HEK293 (cell line): Measurements from ENCODE around the gene VPS18.

Experiments used
- BCL11B ChIP-seq: fragments of 450-650 bp; formaldehyde crosslinking; IDR thresholded peaks from 2 replicates; pipeline ENCODE4 v1.5.1; 2016; ENCODE audit warnings: low read depth, missing biosample characterization, missing genetic modification characterization
- BCL6B ChIP-seq: fragments of 450-650 bp; formaldehyde crosslinking; IDR thresholded peaks from 2 replicates; pipeline ENCODE4 v1.5.1; 2017; ENCODE audit warnings: missing biosample characterization, missing genetic modification characterization
- CTCF ChIP-seq: fragments of 450-650 bp; formaldehyde crosslinking; IDR thresholded peaks from 2 replicates; pipeline ENCODE4 v1.5.1; 2016; ENCODE audit warnings: missing biosample characterization, missing genetic modification characterization
- KLF17 ChIP-seq: fragments of 450-650 bp; formaldehyde crosslinking; IDR thresholded peaks from 2 replicates; pipeline ENCODE4 v1.5.1; 2016; ENCODE audit warnings: missing biosample characterization, missing genetic modification characterization
- KLF7 ChIP-seq: fragments of 450-650 bp; formaldehyde crosslinking; IDR thresholded peaks from 2 replicates; pipeline ENCODE4 v1.5.1; 2016; ENCODE audit warnings: missing biosample characterization, missing genetic modification characterization, borderline replicate concordance
- OSR2 ChIP-seq: fragments of 450-650 bp; formaldehyde crosslinking; IDR thresholded peaks from 2 replicates; pipeline ENCODE4 v1.5.1; 2016; ENCODE audit warnings: missing biosample characterization, missing genetic modification characterization
- PRDM10 ChIP-seq: fragments of 450-650 bp; formaldehyde crosslinking; IDR thresholded peaks from 2 replicates; pipeline ENCODE4 v1.5.1; 2016; ENCODE audit warnings: missing biosample characterization, missing genetic modification characterization
- REST ChIP-seq: fragments of 450-650 bp; formaldehyde crosslinking; IDR thresholded peaks from 2 replicates; pipeline ENCODE4 v1.5.1; 2016; ENCODE audit warnings: missing biosample characterization, missing genetic modification characterization
- SP3 ChIP-seq: fragments of 450-650 bp; formaldehyde crosslinking; IDR thresholded peaks from 2 replicates; pipeline ENCODE4 v1.5.1; 2016; ENCODE audit warnings: missing biosample characterization, missing genetic modification characterization
- ZBTB17 ChIP-seq: fragments of 450-650 bp; formaldehyde crosslinking; IDR thresholded peaks from 2 replicates; pipeline ENCODE4 v1.5.1; 2016; ENCODE audit warnings: missing biosample characterization, missing genetic modification characterization
- ZBTB48 ChIP-seq: fragments of 450-650 bp; formaldehyde crosslinking; IDR thresholded peaks from 2 replicates; pipeline ENCODE4 v1.5.1; 2016; ENCODE audit warnings: missing biosample characterization, missing genetic modification characterization
- ZBTB7A ChIP-seq: fragments of 450-650 bp; formaldehyde crosslinking; IDR thresholded peaks from 2 replicates; pipeline ENCODE4 v1.5.1; 2016; ENCODE audit warnings: low read depth, missing biosample characterization, missing genetic modification characterization
- ZFP69B ChIP-seq: fragments of 450-650 bp; formaldehyde crosslinking; IDR thresholded peaks from 2 replicates; pipeline ENCODE4 v1.5.1; 2016; ENCODE audit warnings: missing biosample characterization, missing genetic modification characterization
- ZNF18 ChIP-seq: fragments of 450-650 bp; formaldehyde crosslinking; IDR thresholded peaks from 2 replicates; pipeline ENCODE4 v1.5.1; 2016; ENCODE audit warnings: missing biosample characterization, missing genetic modification characterization
- ZNF214 ChIP-seq: fragments of 450-650 bp; formaldehyde crosslinking; IDR thresholded peaks from 2 replicates; pipeline ENCODE4 v1.5.1; 2017; ENCODE audit warnings: missing biosample characterization, mild to moderate bottlenecking, missing genetic modification characterization, borderline replicate concordance
- ZNF223 ChIP-seq: fragments of 450-650 bp; formaldehyde crosslinking; IDR thresholded peaks from 2 replicates; pipeline ENCODE4 v1.5.1; 2016; ENCODE audit warnings: missing biosample characterization, missing genetic modification characterization
- ZNF311 ChIP-seq: fragments of 450-650 bp; formaldehyde crosslinking; IDR thresholded peaks from 2 replicates; pipeline ENCODE4 v1.5.1; 2017; ENCODE audit warnings: missing biosample characterization, missing genetic modification characterization, borderline replicate concordance
- ZNF354C ChIP-seq: fragments of 450-650 bp; formaldehyde crosslinking; IDR thresholded peaks from 2 replicates; pipeline ENCODE4 v1.5.1; 2016; ENCODE audit warnings: missing biosample characterization, missing genetic modification characterization, low read depth, borderline replicate concordance
- ZNF473 ChIP-seq: fragments of 450-650 bp; formaldehyde crosslinking; IDR thresholded peaks from 2 replicates; pipeline ENCODE4 v1.5.1; 2017; ENCODE audit warnings: missing biosample characterization, missing genetic modification characterization
- ZNF580 ChIP-seq: fragments of 450-650 bp; formaldehyde crosslinking; IDR thresholded peaks from 2 replicates; pipeline ENCODE4 v1.5.1; 2016; ENCODE audit warnings: missing biosample characterization, missing genetic modification characterization
- ZNF837 ChIP-seq: fragments of 450-650 bp; formaldehyde crosslinking; IDR thresholded peaks from 2 replicates; pipeline ENCODE4 v1.5.1; 2016; ENCODE audit warnings: missing biosample characterization, missing genetic modification characterization

The VPS18 gene

GRCh38 chr15:40847223-40847961, 46.9 kb upstream of the VPS18 start (continued):
- no peak for TF ChIP-seq REST
- TF ChIP-seq ZNF354C (tag by site-specific recombination), result no peak
- TF ChIP-seq ZNF473 (tag by site-specific recombination), result no peak
- no peak for TF ChIP-seq ZFP69B (tag by site-specific recombination)
- peak; percentile 63 for TF ChIP-seq ZBTB17 (tag by site-specific recombination)
- no peak for TF ChIP-seq OSR2 (tag by site-specific recombination)
- TF ChIP-seq ZBTB48 (tag by site-specific recombination), result no peak
- no peak for TF ChIP-seq ZNF223 (tag by site-specific recombination)
- TF ChIP-seq PRDM10 (tag by site-specific recombination), result peak; percentile 68; the same call in 1 of the 2 replicates
- no peak for TF ChIP-seq ZBTB7A (tag by site-specific recombination)
- no peak for TF ChIP-seq BCL6B
- no peak for TF ChIP-seq ZNF214 (tag by site-specific recombination)
- TF ChIP-seq KLF7 (tag by site-specific recombination), result no peak
- no peak for TF ChIP-seq BCL11B
- TF ChIP-seq ZNF18 (tag by site-specific recombination), result no peak
- TF ChIP-seq KLF17 (tag by site-specific recombination), result no peak
- no peak for TF ChIP-seq CTCF (tag by site-specific recombination)
- TF ChIP-seq ZNF580 (tag by site-specific recombination), result no peak
- no peak for TF ChIP-seq ZNF311 (tag by site-specific recombination)
- TF ChIP-seq SP3 (tag by site-specific recombination), result peak; percentile 67
- no peak for TF ChIP-seq ZNF837 (tag by site-specific recombination)
